COLO668 (cell line): ENCODE measurements around the gene SNF8.

ENCODE experiments used
- DNase-seq: peaks from one replicate; lab custom pipeline; 2025; ENCODE audit not compliant: unreplicated experiment; lab: John Stamatoyannopoulos, UW

The SNF8 gene

GRCh38 chr17:48893646-48894508 lies 50.8 kb downstream of the SNF8 start:
- DNase-seq = no peak

GRCh38 chr17:48892940-48893645 lies 51.5 kb downstream of the SNF8 start:
- DNase-seq = peak; percentile 34

- no peak for DNase-seq
These were observed 54.6 kb downstream of the SNF8 start for GRCh38 chr17:48890086-48890485.

- DNase-seq = no peak
These were observed 61.5 kb downstream of the SNF8 start for GRCh38 chr17:48883171-48883570.

GRCh38 chr17:48882272-48882671 lies 62.4 kb downstream of the SNF8 start:
- DNase-seq = no peak
